Kasumi-1 (cell line): ENCODE results near the gene FXYD2.

Source experiments
- DNase-seq, 2 experiments: peaks; one replicate each; lab custom pipeline; 2025; lab: John Stamatoyannopoulos, UW

The FXYD2 gene

GRCh38 chr11:117857734-117858414 lies 33.3 kb upstream of the FXYD2 start:
- DNase-seq = no peak

DNA sequence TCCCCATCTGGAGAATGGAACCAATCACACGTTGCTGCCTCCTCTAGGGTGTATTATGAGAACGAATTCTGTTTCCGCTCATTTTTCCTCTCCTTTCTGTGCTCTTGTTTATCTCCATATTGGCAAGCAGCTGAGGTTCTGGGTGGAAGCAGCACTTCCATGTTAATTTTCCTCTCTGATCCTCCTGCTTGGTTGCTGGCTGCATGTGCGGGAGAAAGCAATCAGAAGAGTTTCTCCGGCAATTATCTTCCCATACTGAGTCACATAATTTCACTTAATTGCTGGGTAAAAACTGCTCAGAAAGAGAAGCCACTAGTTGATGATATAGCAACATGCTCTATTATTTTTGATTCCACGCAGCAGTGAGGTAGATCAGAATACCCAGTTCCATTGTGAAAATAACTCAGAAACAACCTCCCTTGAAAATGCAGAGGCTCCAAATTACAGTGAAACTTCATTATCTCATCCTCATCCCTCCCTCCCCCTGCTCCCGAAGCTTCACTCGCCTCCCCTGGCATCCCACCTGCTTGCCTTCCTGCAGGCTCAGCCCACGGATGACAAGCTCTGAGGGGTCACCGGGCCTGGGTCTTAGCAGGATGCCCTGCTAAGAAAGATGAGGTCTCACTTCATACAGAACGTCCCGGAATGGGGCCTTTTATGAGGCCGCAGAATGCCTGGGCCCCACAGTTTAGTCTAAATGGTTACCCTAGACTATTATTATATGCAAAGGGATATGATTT lies 31.5 kb upstream of the FXYD2 start:
- DNase-seq = no peak

- no peak for DNase-seq
These were observed 30.8 kb upstream of the FXYD2 start for GRCh38 chr11:117855186-117855845.

DNA sequence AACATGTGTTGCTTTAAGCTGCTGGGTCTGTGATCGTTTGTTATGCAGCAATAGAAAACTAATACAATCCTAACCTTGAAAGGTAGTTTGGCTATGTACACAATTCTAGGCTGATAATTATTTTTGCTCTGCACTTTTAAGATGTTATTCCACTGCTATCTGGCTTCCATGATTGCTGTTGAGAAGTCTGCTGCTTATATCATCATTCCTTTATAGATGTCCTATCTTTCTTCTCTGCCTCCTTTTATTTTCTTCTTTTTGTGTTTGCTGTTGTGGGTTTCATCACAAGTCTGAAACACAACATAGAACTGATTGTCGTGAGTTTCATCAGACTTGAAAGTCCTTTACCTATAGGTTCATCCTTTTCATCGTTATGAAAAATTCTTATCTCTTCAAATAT lies 27.8 kb upstream of the FXYD2 start:
- DNase-seq = no peak

DNA sequence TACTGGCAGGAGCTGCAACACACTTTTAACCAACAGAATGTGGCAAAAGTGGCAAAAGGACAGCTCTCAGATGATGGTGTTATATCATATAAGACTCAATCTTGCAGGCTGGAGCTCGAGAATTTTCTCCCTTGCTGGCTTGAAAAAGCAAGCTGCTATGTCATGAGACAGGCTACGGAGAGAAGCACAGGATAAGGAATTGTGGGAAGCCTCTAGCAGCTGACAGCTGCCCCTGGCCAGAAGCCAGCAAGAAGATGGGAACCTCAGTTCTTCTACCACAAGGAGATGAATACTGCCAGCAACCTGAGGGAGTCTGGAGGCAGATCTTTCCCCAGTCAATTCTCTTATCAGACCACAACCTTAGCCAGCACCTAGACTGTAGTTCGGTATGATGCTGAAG lies 27.3 kb upstream of the FXYD2 start:
- DNase-seq = no peak

- no peak for DNase-seq
These were observed 26.6 kb upstream of the FXYD2 start for GRCh38 chr11:117851106-117851505.

DNA sequence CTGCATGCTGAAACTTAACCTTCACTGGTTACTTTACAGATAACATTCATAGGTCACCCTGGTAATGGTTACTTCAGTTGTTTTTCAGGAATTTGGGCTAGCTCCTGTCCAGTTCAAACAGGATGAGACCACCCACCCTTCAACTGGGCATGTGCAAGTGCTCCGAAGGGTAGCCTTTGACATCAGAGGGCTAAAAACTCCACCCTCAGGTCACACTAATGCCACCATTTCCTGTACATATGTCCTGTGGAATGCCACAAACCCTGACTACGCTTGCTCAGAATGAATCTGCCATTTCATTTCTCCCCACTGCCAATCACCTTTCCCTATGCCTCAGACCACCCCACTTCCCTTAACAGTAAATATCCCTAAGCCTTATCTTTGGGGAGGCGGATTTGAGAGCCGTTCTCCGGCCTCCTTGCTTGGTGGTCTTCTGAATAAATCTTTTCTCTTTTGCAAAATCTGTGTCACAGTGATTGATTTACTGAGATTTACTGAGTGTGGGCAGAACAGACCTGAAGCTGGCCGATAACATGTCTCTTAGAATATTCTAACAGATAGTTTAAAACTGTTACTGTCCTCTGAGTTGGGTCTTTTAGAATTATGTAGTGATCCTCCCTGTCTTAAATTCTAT lies 25.4 kb upstream of the FXYD2 start:
- DNase-seq = no peak

DNA sequence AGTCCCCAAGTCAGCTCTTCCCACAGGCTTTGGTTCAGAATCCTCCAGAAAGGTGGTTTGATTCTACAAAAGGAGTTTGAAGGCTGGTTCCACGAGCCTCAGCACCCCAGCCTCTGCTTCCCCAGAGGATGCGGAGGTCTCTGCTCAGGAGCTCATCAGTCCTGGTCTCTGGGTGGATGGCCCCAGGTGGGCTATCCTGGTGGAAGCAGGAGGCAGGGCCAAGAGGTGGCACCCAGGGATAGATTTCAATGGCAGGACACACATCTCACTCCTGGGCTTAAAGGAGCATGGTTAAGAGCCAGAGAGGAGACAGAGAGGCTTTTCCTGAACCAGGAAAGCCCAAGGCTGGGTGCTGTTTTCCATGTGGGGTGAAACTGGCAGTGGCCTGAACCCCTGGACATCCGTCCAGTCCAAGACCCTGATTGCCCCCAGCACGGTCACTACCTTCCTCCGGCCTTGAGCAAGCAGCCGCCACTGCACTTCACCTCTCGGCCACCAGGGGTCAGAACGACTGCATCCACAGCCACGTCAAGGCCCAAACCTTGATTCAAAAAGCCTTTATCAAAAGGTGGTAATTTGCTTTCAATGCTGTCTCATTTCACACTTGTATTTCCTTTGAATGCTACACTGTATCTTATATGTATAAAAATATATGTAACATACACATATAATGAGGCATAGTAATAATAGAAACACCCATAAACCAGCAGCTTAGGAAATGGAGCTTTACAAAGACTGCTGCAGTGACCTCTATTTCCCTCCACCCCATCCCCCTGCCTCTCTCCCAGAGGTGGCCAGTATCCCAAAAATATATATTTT lies 19.3 kb upstream of the FXYD2 start:
- DNase-seq = peak; percentile 34 to 39

DNA sequence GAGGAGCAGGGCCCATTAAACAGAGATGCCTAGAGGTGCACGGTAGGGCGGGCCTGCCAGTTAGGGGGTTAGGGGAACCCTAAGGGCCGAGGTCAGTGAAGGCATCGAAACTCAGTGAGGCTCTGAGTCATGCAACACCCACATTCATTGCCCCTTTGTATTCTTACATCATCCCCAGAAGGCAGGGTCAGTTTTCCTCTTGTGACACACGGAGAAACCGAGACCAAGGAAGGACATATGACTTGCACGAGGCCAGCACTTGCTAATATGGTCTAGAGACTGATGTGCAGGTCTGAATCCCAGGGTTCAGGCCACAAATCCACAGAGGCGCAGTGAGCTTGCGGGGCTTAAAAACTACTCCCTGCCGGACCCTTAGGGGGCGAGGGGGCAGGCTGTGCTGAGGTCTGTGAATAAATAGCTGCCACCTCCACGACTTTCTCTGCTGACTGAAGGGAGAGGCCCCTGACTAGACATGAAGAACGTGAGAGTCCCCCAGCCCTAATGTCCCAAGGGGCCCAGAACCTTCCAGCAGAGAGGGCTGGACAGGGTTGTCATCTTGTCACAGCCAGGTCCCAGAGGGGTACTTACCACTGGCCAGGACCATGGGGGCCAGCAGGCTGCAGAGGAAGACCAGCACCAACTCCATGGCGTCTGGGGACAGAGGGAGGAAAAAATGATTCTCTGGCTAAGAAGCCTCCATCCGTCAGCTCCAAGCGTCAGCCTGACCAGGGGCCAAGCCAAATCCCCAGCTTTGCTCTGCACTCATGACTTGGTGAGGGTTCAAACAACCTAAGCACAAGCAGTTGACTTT lies 17.8 kb upstream of the FXYD2 start:
- no peak for DNase-seq

DNA sequence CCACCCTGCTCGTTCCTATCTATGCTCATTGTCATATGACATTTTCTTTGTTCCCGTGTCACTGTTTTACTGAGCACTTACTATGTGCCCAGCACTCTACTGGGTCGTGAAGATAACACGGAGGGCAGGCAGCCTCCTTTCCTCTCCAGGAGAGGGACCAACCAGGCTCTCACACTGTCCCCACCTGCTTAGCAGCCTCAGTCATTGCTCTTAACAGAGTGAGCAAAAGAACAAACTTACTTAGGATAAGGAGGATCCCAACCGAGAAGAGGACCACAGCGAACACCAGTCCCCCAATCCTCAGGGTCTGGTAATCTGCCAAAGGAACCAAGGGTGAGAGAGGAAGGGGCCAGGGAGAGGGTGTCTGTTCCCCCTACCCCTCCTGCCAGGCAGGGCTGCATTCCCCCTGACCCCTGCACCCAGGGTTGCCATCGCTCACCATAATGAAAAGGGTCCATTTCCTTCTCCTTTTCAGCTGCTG lies 17.0 kb upstream of the FXYD2 start:
- DNase-seq = no peak

DNA sequence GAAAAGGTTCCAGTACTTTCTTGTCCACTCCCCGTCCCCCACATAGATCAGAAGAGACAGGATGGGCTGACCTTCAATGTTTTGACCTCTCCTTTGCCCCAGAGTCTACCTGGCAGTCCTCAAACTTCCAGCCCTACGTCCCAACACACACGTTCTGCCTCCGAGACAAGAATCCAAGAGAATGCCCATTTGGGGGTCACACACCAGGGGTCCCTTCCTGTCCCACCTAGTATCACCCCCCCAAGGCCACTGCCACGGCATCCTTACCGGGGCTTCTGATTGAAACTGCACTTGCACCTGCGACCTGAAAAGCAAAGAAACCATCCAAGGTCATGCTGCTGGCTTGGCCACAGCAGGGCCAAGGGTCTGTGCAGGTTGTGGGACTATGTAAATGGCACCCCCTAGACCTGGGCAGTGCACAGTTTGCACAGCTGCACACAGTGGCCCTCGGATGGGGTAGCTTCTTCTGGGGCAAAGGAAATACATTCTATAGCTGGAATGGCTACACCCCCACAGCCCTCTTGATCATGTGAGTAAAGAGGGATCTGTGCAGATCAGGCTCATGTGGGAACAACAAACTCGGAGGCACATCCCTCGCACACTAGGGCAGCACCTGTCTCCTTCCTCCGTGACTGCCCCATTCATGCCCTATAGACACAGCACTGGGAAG lies 16.5 kb upstream of the FXYD2 start:
- DNase-seq = no peak

DNA sequence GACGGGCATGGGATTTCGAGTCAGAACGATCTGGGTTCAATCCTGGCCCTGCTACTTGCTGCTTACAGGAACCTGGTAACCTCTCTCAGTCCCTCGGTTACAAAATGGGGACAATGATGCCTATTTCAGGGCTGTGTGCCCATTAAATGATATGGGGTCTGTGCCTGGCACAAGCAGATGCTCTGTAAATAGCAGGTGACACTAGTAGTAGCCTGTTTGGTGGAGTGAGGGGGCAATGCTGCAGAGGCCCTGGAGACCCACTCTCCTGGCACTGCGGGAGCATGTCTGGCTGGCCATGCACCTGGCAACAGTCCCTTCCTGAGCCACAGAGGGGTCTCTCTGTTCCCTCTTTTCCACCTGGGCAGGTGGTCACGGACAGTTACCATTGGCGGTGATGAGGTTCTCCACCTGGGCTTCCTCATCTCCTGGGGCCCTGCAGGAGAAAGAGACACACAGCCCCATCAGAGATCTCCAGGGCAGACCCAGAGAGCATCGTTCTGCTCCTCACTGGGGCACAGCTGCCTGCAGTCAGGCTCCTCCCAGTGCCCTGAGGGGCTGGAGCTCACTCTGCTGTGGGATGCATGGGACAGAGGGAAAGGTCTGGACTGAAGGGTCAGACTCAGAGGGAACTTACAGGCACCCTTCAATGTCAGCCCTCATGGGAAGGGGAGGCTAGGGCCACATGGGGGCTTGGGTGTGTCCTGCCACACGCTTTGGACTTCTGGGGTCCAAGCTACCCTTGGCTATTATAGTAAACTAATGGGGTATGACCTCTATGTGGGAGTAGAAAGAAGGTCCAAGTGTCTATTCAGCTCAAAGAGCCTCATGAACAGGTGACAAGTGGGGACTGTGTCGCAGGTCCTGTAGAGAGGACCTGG lies 15.6 kb upstream of the FXYD2 start:
- no peak for DNase-seq

- no peak for DNase-seq
These were observed 14.9 kb upstream of the FXYD2 start for GRCh38 chr11:117839380-117839881.

DNA sequence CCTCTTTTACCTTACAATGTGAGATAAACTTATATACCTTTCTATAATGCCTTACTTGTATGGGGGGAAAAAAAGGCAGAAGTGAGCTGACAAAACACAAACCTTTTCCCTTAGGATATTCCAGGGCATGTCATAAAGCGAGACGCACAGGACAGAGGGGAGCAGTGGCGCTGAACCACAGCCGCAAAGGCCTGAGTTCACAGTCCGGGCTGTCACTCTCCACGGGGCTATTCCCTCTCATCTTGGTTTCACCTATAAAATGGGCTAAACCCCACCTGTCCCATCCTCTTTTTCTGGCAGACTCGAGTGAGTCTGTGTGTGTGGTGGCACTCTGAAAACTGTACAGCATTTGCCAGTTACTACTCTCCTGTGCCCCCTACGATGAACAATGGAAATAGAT lies 14.4 kb upstream of the FXYD2 start:
- DNase-seq = no peak

GRCh38 chr11:117837791-117838190 lies 13.2 kb upstream of the FXYD2 start:
- no peak for DNase-seq

GRCh38 chr11:117837070-117837776 lies 12.7 kb upstream of the FXYD2 start:
- DNase-seq = no peak

GRCh38 chr11:117836077-117836960 lies 11.8 kb upstream of the FXYD2 start:
- no peak for DNase-seq
